SK-N-MC (cell line): ENCODE measurements around the gene SH3PXD2B.
A peak's percentile ranks its signal among the peaks of the same experiment; 100 is the strongest.

Experiments used
- DNase-seq: peaks from one replicate; pipeline ENCODE4 v3.0.0-alpha.2; 2011; ENCODE audit warnings: low read depth, low spot score
- H3K27ac ChIP-seq: fragments of 200-600 bp; sonication (generic); 2 replicates; pipeline ENCODE4 v1.5.1; 2016; ENCODE audit warnings: mixed run types
- H3K36me3 ChIP-seq: fragments of 200-600 bp; sonication (generic); 2 replicates; pipeline ENCODE4 v1.6.1; 2017; ENCODE audit warnings: antibody characterized with exemption, low read length, mixed read lengths; ENCODE audit not compliant: insufficient read depth
- H3K4me3 ChIP-seq: fragments of 200-600 bp; sonication (generic); 2 replicates; pipeline ENCODE4 v1.5.1; 2016
- H3K9ac ChIP-seq: fragments of 200-600 bp; sonication (generic); 2 replicates; pipeline ENCODE4 v1.8.0; 2017; ENCODE audit warnings: mixed run types, mixed read lengths; ENCODE audit not compliant: insufficient read length
- H3K9me3 ChIP-seq: fragments of 200-600 bp; sonication (generic); 2 replicates; pipeline ENCODE4 v1.6.1; 2017; ENCODE audit warnings: low read depth, mild to moderate bottlenecking, antibody characterized with exemption, low read length, moderate library complexity, mixed read lengths
- EZH2 ChIP-seq: fragments of 200-600 bp; sonication (generic); IDR thresholded peaks from one replicate; pipeline ENCODE4 v1.6.1; 2017; ENCODE audit warnings: antibody characterized with exemption
- FOXP2 ChIP-seq: optimal IDR thresholded peaks from 2 replicates; pipeline ENCODE3; 2011; ENCODE audit warnings: mild to moderate bottlenecking, moderate library complexity; ENCODE audit not compliant: insufficient read depth; ENCODE audit errors: extremely low read length, control extremely low read depth
- POLR2AphosphoS5 ChIP-seq: IDR thresholded peaks from 2 replicates; pipeline ENCODE4 v1.6.1; 2012; ENCODE audit warnings: mild to moderate bottlenecking, low read depth, low read length, borderline replicate concordance

Gene SH3PXD2B

GRCh38 chr5:172452398-172453205, 1.7 kb downstream of the SH3PXD2B start:
- H3K27ac ChIP-seq: peak overlapping the region; percentile 55; the same call in 1 of the 2 replicates
- H3K9ac ChIP-seq: peak overlapping the region; percentile 80

GRCh38 chr5:172451771-172452197, 2.5 kb downstream of the SH3PXD2B start:
- no peak for TF ChIP-seq POLR2AphosphoS5
- no peak for TF ChIP-seq FOXP2
- no peak for TF ChIP-seq EZH2
- no peak for DNase-seq
- H3K4me3 ChIP-seq: no peak overlapping the region
- no peak overlapping the region for H3K27ac ChIP-seq
- H3K36me3 ChIP-seq: no peaks in the 10 kb centered on the region
- no peak overlapping the region for H3K9ac ChIP-seq
- no peaks in the 10 kb centered on the region for H3K9me3 ChIP-seq

More at GRCh38 chr5:172452398-172453205, 1.7 kb downstream of the SH3PXD2B start:
- TF ChIP-seq POLR2AphosphoS5 (no peak), EZH2 (no peak), FOXP2 (no peak)
- Histone ChIP-seq H3K36me3 (no peaks in the 10 kb centered on the region), H3K4me3 (peak overlapping the region; percentile 93), H3K9me3 (no peaks in the 10 kb centered on the region)
- DNase-seq: no peak

GRCh38 chr5:172450861-172451695, 3.2 kb downstream of the SH3PXD2B start:
- no peak for DNase-seq
- TF ChIP-seq POLR2AphosphoS5: no peak
- no peak for TF ChIP-seq FOXP2
- no peak for TF ChIP-seq EZH2
- H3K9me3 ChIP-seq: no peaks in the 10 kb centered on the region
- H3K27ac ChIP-seq: no peak overlapping the region
- no peak overlapping the region for H3K9ac ChIP-seq
- no peak overlapping the region for H3K4me3 ChIP-seq
- H3K36me3 ChIP-seq: no peaks in the 10 kb centered on the region

- Histone ChIP-seq H3K9me3 (no peaks in the 10 kb centered on the region), H3K36me3 (no peaks in the 10 kb centered on the region), H3K4me3 (no peak overlapping the region), H3K27ac (no peak overlapping the region), H3K9ac (no peak overlapping the region)
- no peak for TF ChIP-seq POLR2AphosphoS5
- no peak for TF ChIP-seq EZH2
- TF ChIP-seq FOXP2: no peak
- no peak for DNase-seq
Observed at GRCh38 chr5:172450453-172450852, 3.9 kb downstream of the SH3PXD2B start.

- H3K9ac ChIP-seq: no peak overlapping the region
- no peak overlapping the region for H3K27ac ChIP-seq
Observed at GRCh38 chr5:172448999-172449398, 5.3 kb downstream of the SH3PXD2B start.

GRCh38 chr5:172447646-172448365, 6.5 kb downstream of the SH3PXD2B start:
- no peaks in the 10 kb centered on the region for H3K36me3 ChIP-seq
- H3K9ac ChIP-seq: no peak overlapping the region
- TF ChIP-seq FOXP2 (no peak), EZH2 (no peak), POLR2AphosphoS5 (no peak)
- H3K9me3 ChIP-seq: no peaks in the 10 kb centered on the region
- no peak overlapping the region for H3K27ac ChIP-seq
- no peak overlapping the region for H3K4me3 ChIP-seq
- DNase-seq: no peak

More at GRCh38 chr5:172448999-172449398, 5.3 kb downstream of the SH3PXD2B start:
- no peak for DNase-seq
- Histone ChIP-seq H3K9me3 (no peaks in the 10 kb centered on the region), H3K4me3 (no peak overlapping the region), H3K36me3 (no peaks in the 10 kb centered on the region)
- TF ChIP-seq POLR2AphosphoS5 (no peak), FOXP2 (no peak), EZH2 (no peak)

- Histone ChIP-seq H3K9me3 (no peaks in the 10 kb centered on the region), H3K4me3 (no peak overlapping the region), H3K9ac (no peak overlapping the region), H3K27ac (no peak overlapping the region), H3K36me3 (no peaks in the 10 kb centered on the region)
- TF ChIP-seq EZH2 (no peak), FOXP2 (no peak), POLR2AphosphoS5 (no peak)
- no peak for DNase-seq
Observed at GRCh38 chr5:172446336-172447051, 7.8 kb downstream of the SH3PXD2B start.

- Histone ChIP-seq H3K27ac (no peak overlapping the region), H3K4me3 (no peak overlapping the region), H3K9me3 (no peaks in the 10 kb centered on the region), H3K36me3 (no peaks in the 10 kb centered on the region), H3K9ac (no peak overlapping the region)
- no peak for DNase-seq
- TF ChIP-seq FOXP2 (no peak), POLR2AphosphoS5 (no peak), EZH2 (no peak)
Observed at GRCh38 chr5:172445866-172446265, 8.5 kb downstream of the SH3PXD2B start.
